Epidermal melanocyte (primary cell): Measurements from ENCODE around the gene ZNF780B.
"Not testable (repeated sequence)": the region's sequence is repeated elsewhere in the genome, so short reads cannot be mapped to it uniquely, and the experiment has no call there.

Source experiments
- DNase-seq: peaks from one replicate; pipeline ENCODE4 v3.0.0; 2011; ENCODE audit warnings: low spot score; ENCODE audit not compliant: insufficient read length

Gene ZNF780B

DNA sequence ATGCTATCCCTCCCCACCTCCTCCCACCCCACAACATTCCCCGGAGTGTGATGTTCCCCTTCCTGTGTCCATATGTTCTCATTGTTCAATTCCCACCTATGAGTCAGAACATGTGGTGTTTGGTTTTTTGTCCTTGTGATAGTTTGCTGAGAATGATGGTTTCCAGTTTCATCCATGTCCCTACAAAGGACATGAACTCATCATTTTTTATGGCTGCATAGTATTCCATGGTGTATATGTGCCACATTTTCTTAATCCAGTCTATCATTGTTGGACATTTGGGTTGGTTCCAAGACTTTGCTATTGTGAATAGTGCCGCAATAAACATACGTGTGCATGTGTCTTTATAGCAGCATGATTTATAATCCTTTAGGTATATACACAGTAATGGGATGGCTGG, 18.0 kb downstream of the ZNF780B start:
- DNase-seq = not testable (repeated sequence)

DNA sequence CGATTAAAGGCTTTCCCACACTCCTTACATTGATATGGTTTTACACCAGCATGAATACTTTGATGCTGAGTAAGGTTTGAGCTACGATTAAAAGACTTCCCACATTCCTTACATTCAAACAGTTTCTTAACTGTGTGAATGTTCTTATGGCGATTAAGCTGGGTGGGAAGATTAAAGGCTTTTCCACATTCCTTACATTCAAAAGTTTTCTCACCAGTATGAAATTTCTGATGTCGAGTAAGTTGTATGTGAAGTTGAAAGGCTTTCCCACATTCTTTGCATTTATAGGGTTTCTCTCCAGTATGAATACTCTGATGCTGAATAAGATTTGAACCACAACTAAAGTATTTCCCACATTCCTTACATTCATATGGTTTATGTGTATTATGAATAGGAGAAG, 20.0 kb downstream of the ZNF780B start:
- no peak for DNase-seq

DNA sequence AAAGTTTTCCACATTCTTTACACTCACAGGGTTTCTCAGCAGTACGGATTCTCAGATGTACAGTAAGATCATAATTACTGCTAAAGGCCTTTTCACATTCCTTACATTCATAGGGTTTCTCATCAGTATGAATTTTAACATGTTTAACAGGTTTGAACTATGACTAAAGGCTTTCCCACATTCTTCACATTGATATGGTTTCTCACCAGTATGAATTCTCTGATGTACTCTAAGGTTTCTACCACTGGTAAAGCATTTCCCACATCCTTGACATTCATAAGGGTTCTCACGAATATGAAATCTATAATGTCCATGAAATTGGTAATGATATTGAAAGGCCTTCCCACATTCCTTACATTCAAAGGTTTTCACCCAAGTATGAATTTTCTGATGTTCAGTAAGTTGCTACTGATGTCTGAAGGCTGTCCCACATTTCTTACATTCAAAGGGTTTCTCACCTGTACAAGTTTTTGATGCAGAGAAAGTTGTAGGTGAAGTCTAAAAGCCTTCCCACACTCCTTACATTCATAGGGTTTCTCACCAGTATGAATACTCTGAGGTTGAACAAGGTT, 22.0 kb downstream of the ZNF780B start:
- DNase-seq = no peak

DNA sequence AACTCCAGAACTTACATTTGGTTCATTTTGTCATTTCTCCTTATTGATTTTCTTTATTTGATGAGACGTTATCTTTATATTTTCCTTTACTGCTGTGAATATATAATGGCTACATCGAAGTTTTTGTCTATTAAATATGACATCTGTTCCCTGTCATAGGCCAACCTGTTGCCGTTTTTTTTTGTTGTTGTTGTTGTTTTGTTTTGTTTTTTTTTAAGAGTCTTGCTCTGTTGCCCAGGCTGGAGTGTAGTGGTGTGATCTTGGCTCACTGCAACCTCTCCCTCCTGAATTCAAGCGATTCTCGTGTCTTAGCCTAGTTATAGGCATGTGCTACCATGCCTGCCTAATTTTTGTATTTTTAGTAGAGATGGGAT, 29.4 kb downstream of the ZNF780B start:
- DNase-seq = no peak

DNA sequence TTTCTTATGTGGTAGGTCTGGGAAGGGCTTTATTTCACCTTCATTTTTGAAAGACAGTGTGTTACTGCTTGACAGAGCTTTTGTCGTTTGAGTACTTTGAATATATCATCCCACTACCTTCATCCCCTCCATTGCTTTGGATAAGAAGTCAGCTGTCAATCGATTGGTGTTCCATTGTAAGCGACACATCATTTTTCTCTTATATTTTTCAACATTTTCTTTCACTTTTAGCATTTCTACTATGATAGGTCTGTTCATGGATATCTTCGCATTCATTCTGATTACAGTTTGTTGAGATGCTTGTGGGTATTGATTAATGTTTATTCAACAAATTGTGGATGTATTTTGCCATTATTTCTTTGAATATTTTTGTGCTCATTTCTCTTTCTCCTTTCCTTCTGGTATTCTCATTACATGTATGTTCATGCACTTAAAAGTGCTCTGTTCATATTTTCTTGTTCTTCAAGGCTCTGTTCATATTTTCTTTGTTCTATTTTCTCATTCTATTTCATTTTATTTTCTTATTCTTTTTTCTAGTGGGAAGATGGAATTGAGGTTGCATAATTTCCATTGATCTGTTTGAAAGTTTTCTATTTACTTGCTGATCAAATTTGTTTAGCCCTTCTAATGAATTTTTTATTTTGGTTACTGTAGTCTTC, 30.0 kb downstream of the ZNF780B start:
- DNase-seq = no peak

DNA sequence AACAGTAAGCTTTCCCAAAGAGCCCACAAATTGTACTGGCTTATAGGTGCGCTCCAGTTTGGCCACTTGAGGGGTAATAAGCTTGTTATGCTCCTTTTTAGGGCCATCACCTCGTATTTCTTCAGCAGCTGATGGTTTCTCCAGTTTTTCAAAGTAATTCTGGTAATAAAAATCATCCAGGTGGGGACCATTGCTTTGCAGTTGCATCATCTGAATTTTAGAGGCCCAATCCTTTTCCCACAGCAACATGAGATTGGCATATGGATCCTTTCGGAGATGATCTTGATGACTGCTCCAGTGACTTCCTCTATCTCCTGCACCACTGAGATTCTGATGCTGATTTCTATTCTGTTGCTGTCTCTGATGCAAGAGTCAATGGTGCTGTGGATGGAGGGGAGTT, 32.1 kb downstream of the ZNF780B start:
- no peak for DNase-seq

DNA sequence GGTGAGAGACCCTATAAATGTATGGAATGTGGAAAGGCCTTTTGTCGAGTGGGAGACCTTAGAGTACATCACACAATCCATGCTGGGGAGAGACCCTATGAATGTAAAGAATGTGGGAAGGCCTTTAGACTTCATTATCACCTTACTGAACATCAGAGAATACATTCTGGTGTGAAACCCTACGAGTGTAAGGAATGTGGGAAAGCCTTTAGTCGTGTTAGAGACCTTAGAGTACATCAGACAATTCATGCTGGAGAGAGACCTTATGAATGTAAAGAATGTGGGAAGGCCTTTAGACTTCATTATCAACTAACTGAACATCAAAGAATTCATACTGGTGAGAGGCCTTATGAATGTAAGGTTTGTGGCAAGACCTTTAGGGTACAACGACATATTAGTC, 42.0 kb downstream of the ZNF780B start:
- DNase-seq = no peak

DNA sequence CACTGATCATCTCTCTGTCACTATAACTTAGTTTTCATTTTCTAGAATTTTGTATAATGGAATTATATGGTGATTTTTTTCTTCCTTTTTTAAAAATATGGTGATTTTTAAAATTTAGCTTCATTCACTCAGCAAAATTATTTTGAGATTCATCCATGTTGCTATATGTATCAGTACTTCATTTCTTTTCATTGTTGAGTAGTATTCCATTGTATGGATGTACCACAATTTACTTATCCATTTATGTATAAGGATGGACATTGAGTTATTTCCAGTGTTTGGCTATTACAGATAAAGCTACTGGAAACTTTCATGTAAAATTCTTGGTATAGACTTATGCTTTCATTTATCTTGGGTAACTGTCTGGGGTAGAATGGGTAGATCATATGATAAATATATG, 46.4 kb downstream of the ZNF780B start:
- DNase-seq = no peak

DNA sequence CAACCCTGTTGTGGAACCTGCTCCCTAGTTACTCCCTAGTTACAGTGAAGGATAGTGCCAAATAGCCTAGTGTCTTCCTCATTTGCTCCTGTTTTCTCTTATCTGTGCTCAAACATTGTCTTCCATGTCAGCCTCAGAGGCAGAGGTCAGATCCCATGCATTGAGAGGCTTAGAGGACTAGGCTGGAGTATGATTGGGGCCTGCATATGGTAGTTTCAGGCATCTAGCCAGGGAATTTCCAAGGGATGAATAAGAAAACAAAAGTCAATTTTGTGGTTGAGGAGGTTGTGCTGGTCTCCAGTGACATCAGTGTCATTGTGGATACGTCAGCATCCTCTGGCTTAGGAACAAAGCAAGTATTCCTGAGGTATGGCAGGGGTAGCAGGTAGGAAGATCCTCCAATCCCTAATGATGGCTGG, 49.7 kb downstream of the ZNF780B start:
- no peak for DNase-seq

DNA sequence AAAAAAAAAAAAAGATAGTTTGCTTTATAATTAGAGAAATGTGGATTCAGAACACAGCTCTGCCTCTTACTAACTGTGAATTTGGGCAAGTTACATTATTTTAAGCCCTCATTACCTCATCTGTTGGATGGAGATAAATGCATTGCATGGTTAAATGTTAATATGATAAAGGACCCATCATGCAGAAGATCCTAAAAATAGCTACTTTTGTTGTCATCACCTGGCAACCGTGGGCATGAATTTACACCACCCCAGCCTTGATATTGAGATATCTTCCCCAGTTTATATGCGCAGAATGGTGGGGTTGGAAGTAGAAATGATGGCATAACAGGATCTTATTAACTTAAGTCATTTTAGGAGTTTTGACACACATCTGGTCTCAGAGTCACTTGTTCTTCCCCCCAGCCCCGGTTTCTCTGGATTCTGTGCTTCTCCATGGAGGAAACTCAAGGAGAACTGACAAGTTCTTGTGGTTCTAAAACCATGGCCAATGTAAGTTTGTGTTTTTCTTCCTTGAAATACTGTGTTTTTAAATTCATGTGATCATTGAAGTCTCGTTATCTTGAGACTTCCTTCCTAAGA, 50.2 kb downstream of the ZNF780B start:
- no peak for DNase-seq

DNA sequence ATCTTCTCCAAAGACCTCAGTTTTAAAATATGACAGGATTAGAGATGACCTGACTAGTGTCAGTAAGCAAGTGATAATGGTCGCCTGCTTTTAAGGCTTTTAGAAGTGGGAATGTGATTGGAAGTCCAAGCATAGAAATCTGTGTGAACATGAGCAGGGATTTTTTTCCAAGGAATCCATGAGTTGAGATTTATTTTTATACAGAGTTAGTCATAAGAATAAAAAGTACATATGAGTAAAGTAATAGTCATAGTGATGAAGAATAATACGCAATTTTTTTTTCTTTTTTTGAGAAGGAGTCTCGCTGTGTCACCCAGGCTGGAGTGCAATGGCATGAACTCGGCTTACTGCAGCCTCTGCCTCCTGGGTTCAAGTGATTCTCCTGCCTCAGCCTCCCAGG, 57.5 kb downstream of the ZNF780B start:
- no peak for DNase-seq

DNA sequence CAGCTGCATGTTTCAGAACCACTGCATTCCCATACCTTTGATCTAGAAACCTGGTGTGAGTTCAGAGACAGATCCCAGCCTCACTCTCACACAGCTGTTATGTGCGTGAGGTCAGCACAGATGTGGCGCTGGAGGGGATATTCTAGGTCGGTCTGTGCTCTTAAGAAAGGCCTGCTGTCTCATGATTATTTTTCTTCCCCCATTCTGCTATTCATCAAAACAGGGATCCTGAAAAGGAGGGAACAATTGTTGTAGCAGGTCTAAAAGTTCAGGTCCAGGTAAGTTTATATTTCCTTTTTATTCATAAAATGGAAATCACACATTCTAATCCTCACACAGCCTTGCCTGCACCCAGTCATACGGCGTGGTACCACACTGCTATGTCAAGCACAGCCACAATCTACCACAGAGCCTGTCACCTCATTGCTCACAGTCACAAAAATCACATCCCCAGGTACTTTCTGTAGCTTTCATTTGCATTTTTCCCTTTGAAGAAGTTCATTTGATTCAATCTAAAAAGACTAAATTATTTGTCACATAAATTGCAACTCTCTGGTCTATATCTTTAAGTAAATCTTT, 58.3 kb downstream of the ZNF780B start:
- DNase-seq = no peak

DNA sequence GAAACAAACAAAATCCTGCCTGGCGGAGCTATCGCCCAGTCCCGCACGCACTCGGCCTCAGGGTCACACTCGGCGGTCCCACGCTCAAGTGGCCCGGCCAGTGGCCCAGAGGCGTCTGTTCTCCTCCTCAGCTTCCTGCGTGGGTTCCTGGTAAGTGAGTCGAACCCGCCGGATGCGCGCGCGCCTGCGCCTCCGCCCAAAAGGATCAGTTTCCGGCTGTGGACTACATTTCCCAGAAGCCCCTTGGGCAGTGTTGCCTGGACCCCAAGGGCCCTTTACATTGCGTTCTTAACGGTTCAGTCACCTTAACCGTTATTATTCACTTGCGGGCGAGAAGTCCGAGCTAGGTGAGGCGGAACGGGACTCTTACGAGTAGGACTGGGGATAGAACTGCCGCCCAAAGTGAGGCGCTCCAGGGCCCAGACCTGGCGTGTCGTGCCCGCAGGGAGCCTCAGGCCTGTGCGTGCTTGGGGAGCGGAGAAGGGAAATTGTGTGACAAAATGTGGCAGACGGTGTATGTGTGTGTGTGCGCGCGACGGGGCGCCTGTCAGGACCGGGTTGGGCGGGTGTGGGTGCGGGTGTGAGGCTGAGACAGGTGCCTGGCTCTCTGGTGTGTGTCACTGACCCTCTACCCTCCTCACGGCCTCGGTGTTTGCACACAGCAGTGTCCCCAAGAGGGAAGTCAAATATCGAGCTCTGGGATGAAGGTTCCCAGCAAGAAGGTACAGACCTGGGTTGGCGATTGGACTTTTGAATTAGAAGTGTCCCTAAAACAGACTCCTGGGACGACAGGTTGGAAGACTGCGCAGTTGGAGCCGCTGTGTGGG, 59.0 kb downstream of the ZNF780B start, which contains the start of gene ZNF546:
Gene ZNF546, plus strand, starts transcription at position 250 of the 827 bp plus-strand sequence. CDS start 1,267 bp downstream, outside the sequence.
- DNase-seq = peak; percentile 88

DNA sequence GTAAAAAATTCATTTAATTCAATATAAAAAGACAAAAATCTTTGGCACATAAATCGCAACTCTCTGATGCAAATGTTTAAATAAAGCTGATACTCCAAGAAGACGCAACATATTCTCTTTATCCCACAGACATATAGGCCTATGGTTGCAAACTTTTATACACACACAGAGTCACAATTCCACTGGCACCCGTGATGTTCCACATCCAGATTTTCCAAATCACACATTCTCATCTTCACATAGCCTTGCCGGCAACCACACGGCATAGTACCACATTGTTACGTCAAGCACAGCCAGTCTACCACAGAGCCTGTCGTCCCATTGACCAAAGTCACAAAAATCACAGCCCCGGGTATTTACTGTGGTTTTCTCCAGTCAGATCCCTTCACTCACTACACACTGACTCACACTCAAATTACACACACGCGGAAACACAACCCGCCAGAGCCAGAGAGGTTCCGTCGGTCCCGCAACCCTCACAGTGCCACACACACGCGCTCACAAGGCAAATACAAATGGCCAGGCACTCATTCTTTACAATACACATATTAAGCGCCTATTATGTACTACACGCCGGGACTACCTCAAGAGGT, 59.7 kb downstream of the ZNF780B start:
- DNase-seq = no peak

DNA sequence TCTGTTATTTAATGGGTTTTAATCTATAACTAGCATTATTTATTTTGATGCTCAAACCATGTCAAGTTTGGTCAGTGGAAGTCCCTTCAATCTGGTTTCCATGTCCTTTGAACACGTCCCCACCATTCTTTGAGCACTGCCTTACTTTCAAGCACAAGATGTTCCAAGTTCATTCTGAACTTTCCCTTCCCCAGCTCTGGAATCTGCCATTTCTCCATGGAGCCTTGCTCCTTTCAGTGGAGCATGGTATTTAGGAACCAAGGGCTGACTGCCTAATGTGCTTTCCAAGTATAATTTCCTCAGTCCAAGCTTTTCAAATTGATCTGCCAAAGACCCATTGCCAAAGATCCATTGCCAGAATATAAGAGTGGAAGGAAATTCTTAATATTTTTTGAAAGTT, 60.2 kb downstream of the ZNF780B start:
- no peak for DNase-seq

DNA sequence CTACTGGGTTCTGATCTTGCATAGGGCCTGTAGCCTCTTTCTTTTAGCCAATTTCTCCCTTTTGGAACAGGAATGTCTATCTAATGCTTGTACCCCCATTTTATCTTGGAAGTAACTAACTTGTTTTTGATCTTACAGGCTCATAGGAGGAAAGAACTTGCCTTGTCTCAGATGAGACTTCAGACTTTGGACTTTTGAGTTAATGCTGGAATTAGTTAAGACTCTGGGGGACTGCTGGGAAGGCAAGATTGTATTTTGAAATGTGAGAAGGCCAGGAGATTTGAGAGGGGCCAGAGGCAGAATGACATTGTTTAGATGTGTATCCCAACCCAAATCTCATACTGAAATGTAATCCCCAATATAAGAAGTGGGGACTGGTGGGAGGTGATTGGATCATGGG, 61.7 kb downstream of the ZNF780B start:
- DNase-seq = no peak

DNA sequence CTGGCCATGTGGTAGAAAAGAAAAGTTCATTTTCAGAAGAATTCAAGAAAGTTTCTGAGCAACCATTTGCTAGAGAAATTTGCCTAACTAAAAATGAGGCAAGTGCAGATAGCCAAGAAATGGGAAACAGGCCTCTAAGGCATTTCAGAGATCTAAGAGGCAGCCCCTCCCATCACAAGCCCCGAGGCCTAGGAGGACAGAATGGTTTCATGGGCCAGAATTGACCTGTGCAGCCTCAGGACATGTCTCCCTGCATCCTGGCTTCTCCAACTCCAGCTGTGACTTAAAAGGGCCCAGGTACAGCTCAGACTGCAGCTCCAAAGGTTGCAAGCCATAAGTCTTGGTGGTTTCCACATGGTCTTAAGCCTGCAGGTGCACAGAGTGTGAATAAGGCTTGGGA, 62.4 kb downstream of the ZNF780B start:
- DNase-seq = no peak

DNA sequence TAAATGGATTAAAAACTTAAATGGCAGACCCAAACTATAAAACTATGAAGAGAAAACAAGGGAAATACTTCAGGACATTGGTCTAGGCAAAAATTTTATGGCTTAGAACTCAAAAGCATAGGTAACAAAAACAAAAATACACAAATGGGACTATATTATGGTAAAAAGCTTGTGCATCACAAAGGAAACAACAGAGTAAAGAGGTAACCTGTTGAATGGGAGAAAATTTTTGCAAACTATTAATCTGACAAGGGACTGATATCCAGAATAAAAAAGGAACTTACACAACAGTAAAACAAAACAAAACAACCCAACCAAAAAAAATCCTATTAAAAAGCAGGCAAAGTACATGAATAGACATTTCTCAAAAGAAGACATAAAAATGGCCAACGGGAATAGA, 68.4 kb downstream of the ZNF780B start:
- no peak for DNase-seq

DNA sequence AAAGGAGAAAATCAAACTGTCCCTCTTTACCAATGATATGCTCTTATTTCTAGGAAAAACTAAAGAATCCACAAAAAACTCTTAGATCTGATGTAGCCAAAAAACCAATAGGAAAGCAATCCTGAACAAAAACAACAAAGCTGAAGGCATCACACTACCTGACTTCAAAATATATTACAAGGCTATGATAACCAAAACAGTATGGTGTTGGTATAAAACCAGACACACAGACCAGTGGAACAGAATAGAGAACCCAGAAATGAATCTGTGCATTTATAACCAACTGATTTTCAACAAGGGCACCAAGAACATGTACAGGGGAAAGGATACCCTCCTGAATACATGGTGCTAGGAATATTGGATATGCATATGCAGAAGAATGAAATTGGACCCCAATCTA, 68.9 kb downstream of the ZNF780B start:
- no peak for DNase-seq

DNA sequence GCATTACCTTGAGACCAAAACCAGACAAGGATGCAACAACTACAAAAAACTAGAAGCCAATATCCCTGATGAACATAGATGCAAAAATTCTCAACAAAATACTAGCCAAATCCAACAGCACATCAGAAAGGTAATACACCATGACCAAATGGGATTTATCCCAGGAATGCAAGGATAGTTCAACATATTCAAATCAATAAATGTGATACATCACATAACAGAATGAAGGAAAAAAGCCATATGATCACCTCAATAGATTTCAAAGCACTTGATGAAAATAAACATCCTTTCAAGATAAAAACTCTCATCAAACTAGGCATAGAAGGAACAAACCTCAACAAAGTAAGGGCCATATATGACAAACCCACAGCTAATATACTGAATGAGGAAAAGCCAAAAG, 69.4 kb downstream of the ZNF780B start:
- no peak for DNase-seq

DNA sequence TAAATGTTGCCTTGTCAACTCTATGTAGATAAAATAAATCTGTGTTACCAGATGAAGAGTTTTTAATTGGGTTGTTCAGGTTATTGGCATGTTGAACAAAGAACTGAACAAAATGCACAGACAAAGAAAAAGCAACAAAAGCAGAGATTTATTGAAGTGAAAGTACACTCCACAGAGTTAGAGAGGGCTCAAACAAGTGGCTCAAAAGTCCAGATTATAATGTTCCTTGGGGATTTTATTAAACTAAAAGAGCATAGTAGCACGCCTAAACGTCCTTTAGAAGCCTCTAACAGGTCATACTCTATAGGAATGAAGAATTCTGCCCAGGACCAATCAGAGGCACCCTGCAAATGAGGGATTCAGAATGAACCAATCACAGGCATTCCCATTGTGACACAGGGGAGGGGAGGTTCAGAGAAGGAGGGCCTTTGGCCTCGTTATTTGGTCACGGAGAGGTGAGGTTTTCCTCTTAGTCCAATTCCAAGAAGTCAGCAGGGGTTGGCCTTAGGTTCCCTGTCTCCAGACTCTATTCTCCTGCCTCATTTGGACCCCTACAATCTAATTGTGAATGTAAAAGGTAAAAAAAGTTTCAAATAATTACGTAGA, 72.2 kb downstream of the ZNF780B start:
- DNase-seq = no peak
